A673 (cell line): ENCODE data around the gene ZKSCAN7. TPM values are rescaled to one million over a fixed set of nuclear protein-coding genes. Genes with fewer than 3 reads are reported as not detected.

Experiments
- BruUV-seq: library from RNA; stranded (reverse); fragments of 400-500 nt; replicated peaks from 2 replicates; lab custom pipeline; 2021; lab: Mats Ljungman, UMichigan
- CTCF ChIA-PET: fragments of 300-600 bp; sonication (Branson Sonifier 250); formaldehyde crosslinking; loops from one replicate; lab custom pipeline; 2022; ENCODE audit warnings: antibody characterized with exemption; lab: Charles Lee
- POLR2A ChIA-PET: fragments of 300-600 bp; sonication (Branson Sonifier 250); formaldehyde crosslinking; loops from one replicate; lab custom pipeline; 2022; ENCODE audit warnings: antibody characterized with exemption; ENCODE audit not compliant: low non-redundant PET; lab: Charles Lee
- DNase-seq: peaks from one replicate; pipeline ENCODE4 v3.0.0-alpha.2; 2015; ENCODE audit warnings: low spot score
- H3K27ac ChIP-seq: fragments of 200-600 bp; sonication (generic); 2 replicates; pipeline ENCODE4 v1.5.1; 2016; ENCODE audit warnings: mixed run types, low read depth, mild to moderate bottlenecking, mixed read lengths, antibody characterized with exemption, low read length; ENCODE audit not compliant: poor library complexity, severe bottlenecking
- H3K27me3 ChIP-seq: fragments of 200-600 bp; sonication (generic); replicated peaks from 2 replicates; pipeline ENCODE4 v1.6.1; 2017; ENCODE audit warnings: mixed run types, low read depth, mild to moderate bottlenecking, mixed read lengths, antibody characterized with exemption, low read length; ENCODE audit not compliant: insufficient read depth, poor library complexity
- H3K36me3 ChIP-seq: fragments of 200-600 bp; sonication (generic); 2 replicates; pipeline ENCODE4 v1.6.1; 2016; ENCODE audit warnings: mixed run types, mild to moderate bottlenecking, mixed read lengths, antibody characterized with exemption, low read length; ENCODE audit not compliant: insufficient read depth, poor library complexity, severe bottlenecking
- H3K4me1 ChIP-seq: fragments of 200-600 bp; sonication (generic); 2 replicates; pipeline ENCODE4 v1.6.1; 2017; ENCODE audit warnings: mixed run types, mild to moderate bottlenecking, mixed read lengths, antibody characterized with exemption, low read length; ENCODE audit not compliant: insufficient read depth, poor library complexity, severe bottlenecking
- H3K4me3 ChIP-seq: fragments of 200-600 bp; sonication (generic); 2 replicates; pipeline ENCODE4 v1.5.1; 2016; ENCODE audit warnings: low read depth, mixed run types, mild to moderate bottlenecking, mixed read lengths, low read length; ENCODE audit not compliant: poor library complexity, severe bottlenecking
- H3K9me3 ChIP-seq: fragments of 200-600 bp; sonication (generic); 2 replicates; pipeline ENCODE4 v1.6.1; 2016; ENCODE audit warnings: mixed run types, low read depth, mild to moderate bottlenecking, mixed read lengths, antibody characterized with exemption, low read length; ENCODE audit not compliant: poor library complexity, severe bottlenecking
- CTCF ChIP-seq: fragments of 300-800, 200-600 bp; sonication (generic); conservative IDR thresholded peaks from 2 replicates; pipeline ENCODE4 v1.5.1; 2017; ENCODE audit warnings: low read depth, mild to moderate bottlenecking, antibody characterized with exemption, low read length, moderate library complexity, mixed read lengths
- EZH2 ChIP-seq: fragments of 200-600 bp; sonication (generic); IDR thresholded peaks from 2 replicates; pipeline ENCODE4 v1.6.1; 2017; ENCODE audit warnings: borderline replicate concordance, low read depth, mild to moderate bottlenecking, mixed read lengths, antibody characterized with exemption, low read length; ENCODE audit not compliant: poor library complexity, severe bottlenecking
- intact Hi-C: fragments of 100-400 bp; cut with micrococcal nuclease; formaldehyde crosslinking; loops from one replicate; pipeline ENCODE4 v1.10.0; 2022; ENCODE audit not compliant: unreplicated experiment
- total RNA-seq: library from RNA; stranded (reverse); gene quantifications from 2 replicates; pipeline ENCODE4 v1.2.3, GENCODE V29; 2021

Gene ZKSCAN7
- total RNA-seq, 1 experiment from 2014 or later, result 3.0 TPM

GRCh38 chr3:44584646-44585501 lies 29.9 kb downstream of the ZKSCAN7 start, which contains the start of gene ZNF660:
Gene ZNF660 (plus strand): TSS chr3:44584964. CDS start chr3:44594194, 9,230 bp downstream.
- H3K36me3 ChIP-seq, result no peaks in the 10 kb centered on the region
- ChIA-PET CTCF (interaction anchor here (0.6 kb wide), 1 partner anchor 458 kb away, joined by 3 read pairs; no protein-coding TSS in a partner anchor), POLR2A (no interaction called here)
- TF ChIP-seq EZH2 (no peak), CTCF (no peak)
- H3K9me3 ChIP-seq, result no peaks in the 10 kb centered on the region
- peak; percentile 73 for DNase-seq
- intact Hi-C loops, result no loop called here
- no peaks in the 10 kb centered on the region for H3K4me1 ChIP-seq
- TSS peak; percentile 81 for BruUV-seq
- H3K27ac ChIP-seq, result peak within 1 kb of the TSS; percentile 61
- no peaks in the 10 kb centered on the region for H3K27me3 ChIP-seq
- H3K4me3 ChIP-seq, result peak within 1 kb of the TSS; percentile 54

- no peak for DNase-seq
- no peaks in the 10 kb centered on the region for H3K4me1 ChIP-seq
- POLR2A ChIA-PET, result no interaction called here
- no TSS peak for BruUV-seq
- H3K27me3 ChIP-seq, result no peaks in the 10 kb centered on the region
- CTCF ChIA-PET, result no interaction called here
- peaks cover under 1% of the 10 kb centered on the region for H3K36me3 ChIP-seq
- no peak overlapping the region for H3K27ac ChIP-seq
- peaks cover 6% of the 10 kb centered on the region for H3K9me3 ChIP-seq
- TF ChIP-seq EZH2, result no peak
- no peak for TF ChIP-seq CTCF
- no peak overlapping the region for H3K4me3 ChIP-seq
- intact Hi-C loops, result no loop called here
Measured at GRCh38 chr3:44596621-44597020, 41.6 kb downstream of the ZKSCAN7 start.

GRCh38 chr3:44601749-44602148 lies 46.8 kb downstream of the ZKSCAN7 start:
- POLR2A ChIA-PET, result no interaction called here
- Histone ChIP-seq H3K27me3 (no peaks in the 10 kb centered on the region), H3K27ac (no peak overlapping the region), H3K36me3 (no peaks in the 10 kb centered on the region), H3K4me3 (no peak overlapping the region), H3K4me1 (no peaks in the 10 kb centered on the region), H3K9me3 (no peaks in the 10 kb centered on the region)
- no peak for TF ChIP-seq EZH2
- TF ChIP-seq CTCF, result no peak
- intact Hi-C loops, result no loop called here
- CTCF ChIA-PET, result no interaction called here
- BruUV-seq, result no TSS peak
- no peak for DNase-seq
